Measurements from ENCODE around the gene NIM1K.
"Not testable (repeated sequence)": the region's sequence is repeated elsewhere in the genome, so short reads cannot be mapped to it uniquely, and the experiment has no call there.

Gene NIM1K

DNA sequence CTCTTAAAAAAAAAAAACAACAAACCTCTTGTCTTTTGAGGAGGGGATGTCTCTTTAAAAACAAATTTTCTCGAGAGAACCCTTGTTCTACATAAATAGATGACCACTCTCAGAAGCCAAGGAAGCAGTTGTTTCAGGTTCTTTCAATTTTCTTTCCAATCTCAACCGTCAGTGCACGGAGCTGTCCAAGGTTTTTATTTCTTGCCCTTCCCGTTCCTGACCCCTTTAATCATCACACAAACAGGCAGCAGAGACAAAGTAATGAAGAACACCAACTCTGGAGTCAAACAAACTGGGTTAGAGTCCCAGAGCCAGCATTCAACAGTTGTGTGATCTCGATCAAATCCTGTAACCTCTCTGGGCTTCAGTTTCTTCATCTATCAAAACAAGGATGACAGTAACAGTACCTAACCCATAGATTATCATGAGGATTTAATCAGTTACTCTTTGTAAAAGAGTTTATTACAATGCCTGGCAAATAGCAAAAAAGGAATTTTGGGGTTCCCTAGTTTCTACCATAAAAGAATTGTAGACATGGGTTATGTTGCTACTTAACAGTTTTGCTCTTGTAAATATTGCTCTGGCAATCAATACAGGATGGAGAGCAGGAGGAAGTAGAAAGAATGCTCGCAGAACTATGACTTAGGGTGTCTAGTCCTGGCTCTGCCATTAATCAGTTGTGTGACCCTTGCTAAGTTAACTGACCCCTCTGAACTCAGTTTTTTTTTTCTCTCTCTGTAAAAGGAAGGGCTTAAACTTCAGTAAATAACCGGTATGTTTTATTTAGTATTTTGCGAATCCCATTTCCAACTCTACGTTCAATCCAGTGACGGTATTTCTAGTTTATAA is 1.0 kb upstream of the NIM1K start:
- DNase-seq: no peak

DNA sequence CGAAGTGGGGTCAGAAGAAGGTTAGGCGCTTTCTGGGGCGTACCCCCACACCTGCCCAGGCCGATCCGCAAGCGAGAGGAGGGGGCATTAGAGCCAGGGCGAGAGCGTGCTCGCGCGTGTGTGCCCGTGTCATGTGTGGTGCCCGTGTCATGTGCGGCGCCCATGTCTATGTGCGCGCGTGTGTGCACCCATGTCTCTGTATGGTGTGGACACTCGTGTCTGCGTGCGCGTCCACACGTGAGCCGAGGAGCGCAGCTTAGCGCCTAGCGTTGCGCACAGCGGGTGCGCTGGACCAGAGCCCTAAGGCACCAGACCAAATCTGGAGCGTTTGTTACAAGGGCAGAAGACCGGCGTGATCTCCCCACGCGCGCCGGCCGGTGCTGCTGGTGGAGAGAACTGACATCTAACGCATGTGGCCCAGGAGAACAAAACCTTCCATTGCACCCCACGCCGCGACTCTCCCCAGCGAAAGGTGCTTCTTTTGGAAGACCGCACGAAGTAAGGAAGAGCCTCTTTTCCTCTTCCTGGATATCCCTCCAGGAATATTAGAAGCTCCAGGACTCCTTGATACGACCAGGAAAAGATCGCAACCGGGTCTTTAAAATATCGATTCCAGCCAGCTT is 644 bp downstream of the NIM1K start:
- no peak for DNase-seq

DNA sequence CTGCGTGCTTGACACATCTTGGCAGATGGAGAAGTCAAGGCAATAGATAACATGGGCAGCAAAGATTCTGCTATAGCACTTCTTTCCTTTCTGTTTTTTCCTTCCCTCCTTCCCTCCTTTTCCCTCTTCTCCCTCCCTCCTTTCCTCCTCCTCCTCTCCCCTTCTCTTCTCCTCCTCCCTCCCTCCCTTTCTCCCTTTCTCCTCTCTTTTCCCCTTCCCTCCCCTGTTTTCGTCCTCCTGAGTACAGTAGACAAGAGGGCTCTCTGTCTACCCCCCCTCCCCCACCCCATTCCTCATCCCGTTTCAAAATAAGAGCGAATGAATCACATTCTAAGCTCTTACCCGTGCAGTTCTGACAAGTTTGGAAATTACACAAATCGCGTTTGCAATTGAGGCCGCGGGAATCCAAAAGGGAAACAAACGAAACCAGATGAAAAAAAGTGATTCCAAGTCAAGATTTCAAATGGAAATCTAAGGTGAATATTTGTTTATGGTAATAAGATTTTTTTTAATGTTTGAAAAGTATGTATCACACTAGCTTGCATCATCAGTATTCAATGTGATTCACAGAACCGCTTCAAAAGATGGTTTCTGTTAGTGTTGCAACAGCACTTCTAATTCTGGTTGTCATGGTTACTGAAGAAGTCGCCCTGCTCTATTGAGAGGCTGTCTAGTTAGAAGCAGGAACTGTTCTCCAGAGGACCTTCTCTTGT is 1.3 kb downstream of the NIM1K start:
- DNase-seq: no peak

DNA sequence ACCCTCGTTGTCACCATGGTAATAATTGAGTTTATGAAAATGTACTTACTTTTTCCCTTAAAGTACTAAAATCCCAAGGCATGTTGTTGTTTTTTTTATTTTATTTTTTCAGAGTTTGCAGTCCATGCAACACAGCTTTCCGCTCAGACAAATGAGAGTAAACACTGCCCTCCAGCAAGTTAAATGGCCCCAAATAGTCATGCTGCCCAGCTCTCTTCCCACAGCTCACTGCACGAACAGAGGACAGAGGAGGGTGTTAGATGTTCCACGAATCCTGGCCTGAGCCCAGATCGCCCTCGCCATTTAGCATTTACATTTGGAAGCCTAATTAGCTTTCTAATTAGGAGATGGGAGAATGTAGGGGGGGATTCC is 1.9 kb downstream of the NIM1K start:
- no peak for DNase-seq

DNA sequence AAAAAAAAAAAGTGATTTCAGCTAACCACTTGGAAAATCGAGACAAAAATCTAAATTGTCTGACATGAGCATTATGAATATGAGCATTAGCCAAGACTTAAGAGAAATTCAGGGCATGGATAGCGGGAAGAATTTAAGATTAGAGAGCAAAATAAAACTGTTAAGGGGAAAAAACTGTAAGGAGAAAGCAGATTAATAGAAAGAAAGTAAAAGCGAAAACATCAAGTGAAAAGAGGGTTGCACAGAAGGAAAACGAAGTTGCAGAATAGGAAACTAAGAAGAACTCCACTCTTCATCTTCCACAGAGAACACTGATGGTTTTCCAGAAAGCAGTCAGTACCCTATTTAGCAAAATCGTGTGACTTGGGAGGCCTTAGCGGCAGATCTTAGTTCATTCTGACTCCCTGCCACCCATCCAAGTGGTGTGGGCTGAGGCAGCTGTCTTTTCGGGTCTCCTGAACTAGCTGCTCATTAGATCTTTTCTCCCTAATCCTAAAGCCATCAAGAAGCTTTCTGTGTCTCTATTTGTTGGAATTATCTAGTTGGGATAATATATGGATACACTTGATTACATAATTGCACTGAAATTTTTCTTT is 3.7 kb downstream of the NIM1K start:
- no peak for DNase-seq

DNA sequence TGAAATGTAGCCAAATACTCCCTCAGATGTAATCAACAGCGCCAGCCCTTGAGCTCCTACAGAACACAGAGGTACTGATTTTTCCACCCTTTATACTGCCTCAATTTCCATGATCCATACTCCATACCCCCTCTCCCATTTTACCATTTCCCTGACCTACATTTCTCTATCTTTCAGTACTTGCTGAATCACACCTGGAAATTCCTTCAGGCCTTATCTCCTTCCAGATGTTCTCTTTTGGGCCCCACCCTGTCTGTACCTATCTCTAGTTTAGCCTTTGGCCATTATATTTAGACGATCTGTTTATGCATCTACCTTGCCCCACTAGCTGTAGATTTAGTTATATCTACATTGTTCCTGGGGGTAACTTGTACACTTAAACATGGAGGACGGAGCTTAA is 5.5 kb downstream of the NIM1K start:
- no peak for DNase-seq

DNA sequence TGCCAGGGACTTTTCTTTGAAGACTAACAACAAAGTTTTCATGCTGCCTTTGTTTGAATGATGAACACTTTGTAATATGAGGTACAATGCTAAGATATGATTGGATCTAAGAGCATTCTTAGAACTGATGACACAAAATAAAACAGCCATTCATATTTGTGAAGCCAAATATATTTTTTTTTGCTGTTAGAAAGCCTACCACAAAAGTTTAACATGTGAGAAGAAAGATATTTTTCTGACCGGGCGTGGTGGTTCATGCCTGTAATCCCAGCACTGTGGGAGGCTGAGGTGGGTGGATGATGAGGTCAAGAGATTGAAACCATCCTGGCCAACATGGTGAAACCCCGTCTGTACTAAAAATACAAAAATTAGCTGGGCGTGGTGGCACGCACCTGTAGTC is 9.4 kb downstream of the NIM1K start:
- DNase-seq: not testable (repeated sequence)

DNA sequence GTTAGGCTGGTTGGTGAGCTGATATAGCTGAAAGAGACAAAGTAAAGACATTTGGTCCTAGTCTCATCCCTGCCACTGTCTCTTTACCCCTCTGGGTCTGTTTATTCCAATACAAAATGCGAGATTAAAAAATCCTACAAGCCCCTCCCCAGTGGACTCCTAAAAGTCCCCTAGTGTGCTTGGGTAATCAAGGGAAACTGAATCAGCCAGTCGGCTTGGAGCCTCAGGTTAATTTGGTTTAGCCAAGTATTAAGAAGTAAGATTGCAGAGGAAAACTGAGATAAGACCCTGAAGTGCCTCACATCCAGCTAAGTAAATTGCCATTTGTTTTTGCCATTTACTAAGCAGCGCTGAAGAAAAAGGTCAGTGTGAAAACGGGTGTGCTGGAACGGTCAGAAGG is 10.4 kb downstream of the NIM1K start:
- no peak for DNase-seq

DNA sequence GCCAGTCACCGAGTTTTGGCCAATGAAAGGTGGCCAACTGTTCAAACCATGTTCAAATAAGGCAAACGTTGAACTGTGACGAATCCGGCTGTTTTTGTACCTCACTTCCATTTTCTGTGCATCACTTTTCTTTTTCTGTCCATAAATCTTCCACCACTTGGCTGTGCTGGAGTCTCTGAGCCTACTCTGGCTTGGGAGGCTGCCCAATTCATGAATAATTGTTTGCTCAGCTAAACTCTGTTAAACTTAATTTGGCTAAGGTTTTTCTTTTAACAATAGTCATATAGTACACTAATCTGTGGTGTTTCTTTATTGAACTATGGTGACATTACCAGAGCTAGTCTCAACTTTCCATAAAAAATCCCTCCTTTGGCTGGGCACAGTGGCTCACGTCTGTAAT is 11.3 kb downstream of the NIM1K start:
- DNase-seq: no peak

DNA sequence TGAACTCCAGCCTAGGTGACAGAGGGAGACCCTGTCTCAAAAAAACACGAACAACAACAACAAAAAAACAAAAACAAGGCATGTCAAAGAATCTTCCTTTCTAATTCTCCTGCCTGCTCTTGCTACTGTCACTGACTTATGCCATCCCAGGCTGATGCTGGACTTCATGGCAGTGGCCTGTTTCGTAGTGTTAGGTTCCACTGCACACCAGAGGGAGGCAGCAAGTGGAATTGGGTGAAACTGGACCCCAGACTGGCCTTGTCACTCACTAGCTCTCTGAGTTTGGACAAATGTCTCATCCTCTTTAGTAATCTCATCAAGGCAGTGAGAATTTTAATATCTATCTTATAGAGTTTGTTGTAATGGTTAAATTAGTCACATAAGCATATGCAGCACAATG is 12.9 kb downstream of the NIM1K start:
- no peak for DNase-seq

DNA sequence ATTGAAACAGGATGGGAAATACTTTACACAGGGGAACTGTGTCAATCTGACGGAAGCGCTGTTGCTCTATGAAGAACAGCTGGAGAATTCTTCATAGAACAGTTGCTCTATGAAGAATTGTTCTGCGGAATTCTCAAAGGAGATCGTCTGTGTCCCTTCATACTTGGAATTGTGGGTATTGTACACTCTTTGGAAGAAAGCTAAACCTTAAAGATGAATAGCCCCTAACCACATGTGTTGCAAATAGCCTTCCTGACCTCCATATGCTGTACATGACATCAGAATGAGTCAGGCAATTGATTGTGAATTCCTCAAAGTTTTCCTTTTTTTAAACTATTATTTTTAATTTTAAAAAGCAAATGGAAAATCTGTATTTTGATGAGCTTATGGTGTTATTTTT is 15.6 kb downstream of the NIM1K start:
- no peak for DNase-seq

DNA sequence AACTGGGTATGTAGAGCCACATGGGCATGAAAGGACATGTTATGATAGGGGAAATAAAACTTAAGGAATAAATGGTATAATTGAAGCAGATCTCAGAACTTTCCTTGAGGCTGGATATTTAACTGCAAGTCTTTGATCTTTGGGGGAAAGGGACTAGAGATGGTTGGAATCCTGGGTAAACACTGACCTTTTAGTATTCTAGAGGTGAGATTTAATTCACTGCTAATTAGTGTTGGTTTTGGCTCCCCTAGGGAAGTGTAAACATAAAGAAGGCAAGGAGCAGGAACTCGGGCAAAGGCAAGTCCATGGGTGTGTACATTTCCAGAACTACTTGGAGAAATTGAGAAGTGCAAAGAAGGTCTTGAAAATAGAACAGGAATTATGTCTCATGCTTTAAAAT is 16.6 kb downstream of the NIM1K start:
- DNase-seq: no peak

DNA sequence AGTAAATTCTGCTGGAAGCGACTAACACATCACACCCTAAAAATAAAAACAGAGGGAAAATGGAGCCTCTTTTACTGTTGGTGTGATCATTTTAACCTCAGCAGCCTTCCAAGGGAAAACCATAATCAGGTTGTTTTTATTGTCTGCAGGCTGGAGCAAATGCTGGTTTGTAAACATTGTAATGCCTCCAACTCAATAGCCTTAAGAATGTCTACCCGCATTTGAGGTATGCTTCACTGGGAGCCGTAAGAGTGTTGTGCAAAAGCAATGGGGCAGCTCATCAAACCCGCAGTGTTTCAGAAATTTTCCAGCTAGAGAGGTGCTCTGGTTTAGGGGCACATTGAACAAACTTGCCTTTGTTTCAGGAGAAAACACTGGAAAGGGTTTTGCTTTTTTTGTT is 17.0 kb downstream of the NIM1K start:
- no peak for DNase-seq

DNA sequence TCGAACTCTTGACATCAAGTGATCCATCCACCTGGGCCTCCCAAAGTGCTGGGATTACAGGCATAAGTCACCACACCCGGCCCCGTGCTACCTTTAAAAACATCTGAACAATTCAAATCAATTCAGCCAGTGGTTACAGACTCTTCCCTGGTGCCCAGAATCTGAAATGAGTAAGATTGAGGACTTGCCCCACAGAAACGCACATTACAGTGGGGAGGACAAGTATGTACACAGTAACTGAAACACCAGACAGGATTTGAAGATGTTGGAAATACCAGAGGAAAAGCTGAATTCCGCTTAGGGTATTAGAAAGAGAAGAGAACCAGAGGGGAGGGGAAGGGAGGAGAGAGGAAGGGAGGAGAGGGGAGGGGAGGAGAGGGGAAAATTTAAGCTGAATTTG is 17.8 kb downstream of the NIM1K start:
- DNase-seq: no peak

DNA sequence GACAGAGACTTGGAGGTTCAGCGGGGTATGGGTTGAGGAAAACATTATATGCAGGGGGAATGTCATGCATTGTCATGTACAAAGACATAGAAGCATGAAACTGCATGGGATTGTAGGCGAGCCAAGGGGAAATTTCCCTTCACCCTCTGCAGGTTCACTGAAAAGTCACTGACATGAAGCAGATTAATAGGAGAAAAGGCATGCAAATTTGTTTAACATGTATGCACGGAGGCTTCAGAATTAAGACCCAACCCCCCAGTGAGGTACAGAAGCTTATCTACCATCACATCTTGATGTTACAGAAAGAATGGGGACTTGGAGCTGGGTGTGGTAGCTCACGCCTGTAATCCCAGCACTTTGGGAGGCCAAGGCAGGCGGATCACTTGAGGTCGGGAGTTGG is 18.5 kb downstream of the NIM1K start:
- no peak for DNase-seq

DNA sequence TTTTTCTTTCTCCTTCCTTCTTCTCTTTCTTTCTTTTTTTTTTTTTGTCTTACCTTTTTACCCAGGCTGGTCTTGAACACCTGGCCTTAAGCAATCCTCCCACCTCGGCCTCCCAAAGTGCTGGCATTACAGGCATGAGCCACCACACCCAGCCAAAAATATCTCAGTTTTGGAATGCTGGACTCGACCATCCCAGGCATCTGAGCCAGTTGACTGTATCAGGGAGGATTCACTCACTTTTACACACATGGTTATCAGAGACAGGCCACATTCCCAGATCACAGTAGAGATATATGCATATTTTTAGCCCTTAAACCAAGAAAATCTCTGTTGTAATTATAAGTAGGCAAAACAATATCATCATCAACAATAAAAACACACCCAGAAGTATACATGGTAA is 21.9 kb downstream of the NIM1K start:
- no peak for DNase-seq

DNA sequence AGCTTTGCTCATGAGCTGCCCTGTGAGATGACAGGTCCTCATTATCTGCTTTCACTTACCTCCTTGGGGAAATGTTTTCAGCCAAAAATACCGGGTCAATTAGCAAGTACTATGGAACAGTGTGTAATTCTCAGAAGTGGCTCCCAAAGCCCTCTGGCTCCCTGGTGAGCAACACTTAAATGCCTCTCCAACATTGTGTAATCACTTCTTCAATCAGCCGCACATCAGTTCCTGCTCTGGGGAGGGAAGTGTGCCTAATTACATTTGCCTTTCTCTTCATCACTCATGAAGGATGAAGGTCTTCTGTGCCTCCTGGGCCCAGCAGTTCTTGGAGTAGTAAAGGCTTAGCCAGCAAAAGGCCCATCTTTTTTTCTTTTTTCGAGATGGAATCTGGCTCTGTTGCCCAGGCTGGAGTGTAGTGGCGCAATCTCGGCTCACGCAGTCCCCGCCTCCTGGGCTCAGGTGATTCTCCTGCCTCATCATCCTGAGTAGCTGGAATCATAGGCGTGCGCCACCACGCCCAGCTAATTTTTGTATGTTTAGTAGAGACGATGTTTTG is 23.1 kb downstream of the NIM1K start:
- peak; percentile 40 for DNase-seq

DNA sequence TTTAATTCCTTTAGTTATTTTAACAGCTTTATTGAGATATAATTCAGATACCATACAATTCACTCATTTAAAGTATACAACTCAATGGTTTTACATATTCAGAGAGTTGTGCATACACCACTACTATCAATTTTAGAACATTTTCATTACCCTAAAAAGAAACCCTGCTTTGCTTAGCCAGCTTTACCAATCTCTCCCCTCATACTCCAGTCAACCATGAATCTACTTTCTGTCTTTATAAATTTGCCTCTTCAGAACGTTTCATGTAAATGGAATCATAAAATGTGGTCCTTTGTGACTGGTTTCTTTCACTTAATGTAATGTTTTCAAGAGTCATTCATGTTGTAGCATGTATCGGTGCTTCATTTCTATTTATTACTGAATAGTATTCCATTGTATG is 24.9 kb downstream of the NIM1K start:
- DNase-seq: no peak

DNA sequence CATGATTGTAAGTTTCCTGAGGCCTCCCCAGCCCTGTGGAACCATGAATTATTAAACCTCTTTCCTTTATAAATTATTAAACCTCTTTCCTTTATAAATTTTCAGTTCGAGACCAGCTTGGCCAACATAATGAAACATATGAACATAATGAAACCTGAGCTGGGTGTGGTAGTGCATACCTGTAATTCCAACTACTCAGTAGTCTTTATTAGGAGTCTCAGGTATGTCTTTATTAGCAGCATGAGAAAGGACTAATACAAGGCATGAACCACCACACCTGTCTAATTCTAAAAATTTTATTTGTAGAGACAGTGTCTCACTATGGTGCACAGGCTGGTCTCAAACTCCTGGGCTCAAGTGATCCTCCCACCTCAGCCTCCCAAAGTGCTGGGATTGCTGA is 27.1 kb downstream of the NIM1K start:
- no peak for DNase-seq

DNA sequence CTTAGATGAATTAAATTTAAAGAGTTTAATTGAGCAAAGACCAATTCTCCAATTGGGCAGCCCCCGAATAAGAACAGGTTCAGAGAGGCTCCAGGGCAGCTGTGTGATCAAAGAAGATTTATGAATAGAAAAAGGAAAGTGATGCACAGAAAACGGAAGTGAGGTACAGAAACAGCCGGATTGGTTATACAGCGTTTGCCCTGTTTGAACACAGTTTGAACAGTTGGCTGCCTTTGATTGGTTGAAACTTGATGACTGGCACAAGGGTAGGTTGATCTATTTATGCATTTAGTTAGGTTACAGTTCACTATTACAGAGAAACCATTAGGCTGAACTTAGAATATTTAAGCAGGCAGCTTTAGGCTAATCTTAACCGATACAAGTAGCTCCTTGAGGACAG is 29.5 kb downstream of the NIM1K start:
- no peak for DNase-seq

DNA sequence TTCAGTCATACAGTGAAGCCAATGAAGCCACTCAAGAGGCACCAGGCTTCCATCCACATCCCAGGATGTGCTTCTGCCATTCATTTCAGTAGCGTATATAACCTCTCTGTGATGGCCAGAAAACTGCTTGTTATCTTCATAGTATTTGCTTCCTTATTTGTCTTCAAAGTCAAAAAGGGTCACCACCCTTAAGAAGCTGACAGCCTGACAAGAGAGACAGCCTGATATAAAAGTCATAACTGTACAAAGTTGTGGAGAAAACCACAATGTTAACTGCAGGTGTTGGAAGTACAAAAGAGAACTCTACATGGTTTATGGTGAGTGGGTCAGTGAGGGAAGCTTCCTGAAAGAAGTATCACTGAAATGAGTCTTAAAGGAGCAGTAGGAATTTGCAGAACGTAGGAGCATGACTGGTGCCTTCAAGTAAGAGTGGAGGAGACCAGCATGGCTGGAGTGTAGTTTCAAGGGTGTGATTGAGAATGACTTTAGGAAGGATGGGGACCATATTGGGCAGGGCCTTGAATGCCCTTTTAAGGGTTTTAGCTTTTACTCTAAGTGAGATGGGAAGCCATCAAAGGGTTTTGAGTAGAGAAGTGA is 33.7 kb downstream of the NIM1K start:
- no peak for DNase-seq

DNA sequence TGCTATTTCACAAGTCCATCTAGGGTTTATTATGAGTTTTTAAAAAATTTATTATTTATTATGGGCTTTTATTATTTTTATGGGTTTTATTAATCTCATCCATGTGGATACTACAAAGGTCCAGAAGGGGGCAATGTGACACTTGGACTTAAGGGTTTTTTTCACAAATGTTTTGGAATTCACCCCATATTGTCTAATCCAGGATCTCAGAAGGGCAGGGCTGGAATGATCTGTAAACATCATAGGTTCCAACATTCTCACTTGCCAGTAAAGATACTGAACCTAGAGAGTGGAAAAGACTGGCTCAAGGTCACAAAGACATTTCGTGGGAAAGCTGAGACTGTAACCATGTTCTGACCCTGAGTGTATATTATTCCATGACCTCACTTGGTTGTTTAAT is 35.6 kb downstream of the NIM1K start:
- DNase-seq: no peak

DNA sequence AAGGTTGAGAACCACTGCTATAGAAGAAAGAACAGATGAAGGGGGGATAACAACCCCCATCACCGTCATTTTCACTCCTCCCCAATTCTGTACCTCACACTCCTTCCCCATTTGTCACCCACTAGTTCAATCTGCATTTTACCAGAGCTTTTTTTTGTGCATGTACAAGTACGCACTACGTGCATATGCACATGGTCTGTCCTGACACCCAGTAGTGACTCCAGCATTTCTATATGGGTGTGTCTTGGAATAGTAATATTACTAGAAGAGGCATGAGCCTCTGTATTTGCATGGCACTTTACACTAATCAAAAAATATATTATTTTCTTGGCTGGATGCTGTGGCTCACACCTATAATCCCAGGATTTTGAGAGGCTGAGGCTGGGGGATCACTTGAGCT is 38.7 kb downstream of the NIM1K start:
- DNase-seq: no peak
